PC-9 (cell line): ENCODE results near the gene PPP1R9B.
A peak's percentile ranks its signal among the peaks of the same experiment; 100 is the strongest.

Source experiments
- CTCF ChIP-seq: fragments of 200-600 bp; sonication (generic); conservative IDR thresholded peaks from 2 replicates; pipeline ENCODE4 v1.6.1; 2017; ENCODE audit warnings: mixed run types, antibody characterized with exemption, mild to moderate bottlenecking, moderate library complexity
- EZH2 ChIP-seq: fragments of 200-600 bp; sonication (generic); IDR thresholded peaks from 2 replicates; pipeline ENCODE4 v1.8.0; 2017; ENCODE audit warnings: antibody characterized with exemption, low read depth

GRCh38 chr17:50141026-50141744 lies 9.3 kb downstream of the PPP1R9B start:
- TF ChIP-seq CTCF (0 out of 2 replicates have a peak, but pooled peaks have one; percentile 9), EZH2 (no peak)
